HEK293 (cell line): ENCODE data around the gene MIB2.

ENCODE experiments used
- CTCF ChIA-PET: fragments of 350-600 bp; formaldehyde crosslinking; extraction: SDS; loops from one replicate; lab custom pipeline; 2021; ENCODE audit warnings: antibody characterized with exemption; lab: Yijun Ruan, JAX
- POLR2A ChIA-PET: fragments of 300-600 bp; formaldehyde crosslinking; extraction: SDS; loops from one replicate; lab custom pipeline; 2020; ENCODE audit warnings: antibody characterized with exemption, inconsistent platforms; lab: Yijun Ruan, JAX
- H3K27ac ChIP-seq: fragments of 200-500 bp; sonication (Bioruptor generic); 2 replicates; pipeline ENCODE4 v1.5.1; 2014; ENCODE audit warnings: low read depth, low read length, control low read depth, inconsistent platforms; ENCODE audit errors: extremely low read depth
- H3K36me3 ChIP-seq, 2 experiments: fragments of 200-500 bp in 1 of 2; sonication (Bioruptor generic) in 1 of 2; 1 replicate in 1 of 2; 2 replicates in 1 of 2; pipeline ENCODE4 v1.5.1; 2014 to 2017; ENCODE audit warnings: inconsistent platforms in 2 of 2, low read length in 2 of 2; ENCODE audit not compliant: control insufficient read depth in 2 of 2, insufficient read depth in 1 of 2
- H3K4me1 ChIP-seq: fragments of 200-500 bp; sonication (Bioruptor generic); 2 replicates; pipeline ENCODE4 v1.5.1; 2014; ENCODE audit warnings: mild to moderate bottlenecking, low read length, inconsistent platforms; ENCODE audit not compliant: control insufficient read depth, insufficient read depth
- H3K4me3 ChIP-seq: 2 replicates; pipeline ENCODE4 v1.5.1; 2011; ENCODE audit warnings: low read depth, mild to moderate bottlenecking, control low read depth, low read length, moderate library complexity
- H3K9me3 ChIP-seq: fragments of 200-500 bp; sonication (Bioruptor generic); 2 replicates; pipeline ENCODE4 v1.5.1; 2014; ENCODE audit warnings: low read depth, low read length, inconsistent platforms; ENCODE audit not compliant: control insufficient read depth, insufficient read depth
- BCL11A ChIP-seq: fragments of 450-650 bp; formaldehyde crosslinking; IDR thresholded peaks from 2 replicates; pipeline ENCODE4 v1.5.1; 2016; ENCODE audit warnings: low read depth, missing biosample characterization, missing genetic modification characterization
- BCL11B ChIP-seq: fragments of 450-650 bp; formaldehyde crosslinking; IDR thresholded peaks from 2 replicates; pipeline ENCODE4 v1.5.1; 2016; ENCODE audit warnings: low read depth, missing biosample characterization, missing genetic modification characterization
- GLIS2 ChIP-seq: fragments of 450-650 bp; formaldehyde crosslinking; IDR thresholded peaks from 2 replicates; pipeline ENCODE4 v1.5.1; 2016; ENCODE audit warnings: missing biosample characterization, missing genetic modification characterization
- PRDM6 ChIP-seq: fragments of 450-650 bp; formaldehyde crosslinking; IDR thresholded peaks from 2 replicates; pipeline ENCODE4 v1.5.1; 2017; ENCODE audit warnings: missing biosample characterization, missing genetic modification characterization
- ZFP41 ChIP-seq: fragments of 450-650 bp; formaldehyde crosslinking; IDR thresholded peaks from 2 replicates; pipeline ENCODE4 v1.5.1; 2016; ENCODE audit warnings: missing biosample characterization, missing genetic modification characterization, borderline replicate concordance
- ZNF132 ChIP-seq: fragments of 450-650 bp; formaldehyde crosslinking; IDR thresholded peaks from 2 replicates; pipeline ENCODE4 v1.5.1; 2017; ENCODE audit warnings: missing biosample characterization, missing genetic modification characterization, borderline replicate concordance
- ZNF155 ChIP-seq: fragments of 450-650 bp; formaldehyde crosslinking; IDR thresholded peaks from 2 replicates; pipeline ENCODE4 v1.5.1; 2016; ENCODE audit warnings: missing biosample characterization, missing genetic modification characterization
- ZNF324 ChIP-seq: fragments of 450-650 bp; formaldehyde crosslinking; IDR thresholded peaks from 2 replicates; pipeline ENCODE4 v1.5.1; 2016; ENCODE audit warnings: missing biosample characterization, missing genetic modification characterization
- ZNF341 ChIP-seq: fragments of 450-650 bp; formaldehyde crosslinking; IDR thresholded peaks from 2 replicates; pipeline ENCODE4; 2016; ENCODE audit warnings: low read depth, missing biosample characterization, missing genetic modification characterization
- ZNF530 ChIP-seq: fragments of 450-650 bp; formaldehyde crosslinking; IDR thresholded peaks from 2 replicates; pipeline ENCODE4 v1.5.1; 2016; ENCODE audit warnings: low read depth, missing biosample characterization, missing genetic modification characterization
- ZNF596 ChIP-seq: fragments of 450-650 bp; IDR thresholded peaks from 2 replicates; pipeline ENCODE4 v1.5.0; 2018; ENCODE audit warnings: missing biosample characterization, mild to moderate bottlenecking, missing genetic modification characterization, moderate library complexity
- ZNF660 ChIP-seq: fragments of 450-650 bp; IDR thresholded peaks from 2 replicates; pipeline ENCODE4 v1.5.1; 2018; ENCODE audit warnings: missing biosample characterization, mild to moderate bottlenecking, missing genetic modification characterization
- ZNF692 ChIP-seq: fragments of 450-650 bp; formaldehyde crosslinking; IDR thresholded peaks from 2 replicates; pipeline ENCODE4 v1.5.1; 2016; ENCODE audit warnings: missing biosample characterization, missing genetic modification characterization
- ZNF830 ChIP-seq: fragments of 450-650 bp; IDR thresholded peaks from 2 replicates; pipeline ENCODE4 v1.5.0; 2018; ENCODE audit warnings: missing biosample characterization, missing genetic modification characterization, low read depth, mild to moderate bottlenecking, moderate library complexity
- TF ChIP-seq, protein P1 (sequence below): fragments of 450-650 bp; formaldehyde crosslinking; IDR thresholded peaks from 2 replicates; pipeline ENCODE4 v1.5.1; 2017; ENCODE audit warnings: missing biosample characterization, mild to moderate bottlenecking, missing genetic modification characterization, moderate library complexity
- TF ChIP-seq, protein P2 (sequence below): fragments of 450-650 bp; formaldehyde crosslinking; IDR thresholded peaks from 2 replicates; pipeline ENCODE4 v1.5.1; 2016; ENCODE audit warnings: missing biosample characterization, missing genetic modification characterization

Gene MIB2

DNA sequence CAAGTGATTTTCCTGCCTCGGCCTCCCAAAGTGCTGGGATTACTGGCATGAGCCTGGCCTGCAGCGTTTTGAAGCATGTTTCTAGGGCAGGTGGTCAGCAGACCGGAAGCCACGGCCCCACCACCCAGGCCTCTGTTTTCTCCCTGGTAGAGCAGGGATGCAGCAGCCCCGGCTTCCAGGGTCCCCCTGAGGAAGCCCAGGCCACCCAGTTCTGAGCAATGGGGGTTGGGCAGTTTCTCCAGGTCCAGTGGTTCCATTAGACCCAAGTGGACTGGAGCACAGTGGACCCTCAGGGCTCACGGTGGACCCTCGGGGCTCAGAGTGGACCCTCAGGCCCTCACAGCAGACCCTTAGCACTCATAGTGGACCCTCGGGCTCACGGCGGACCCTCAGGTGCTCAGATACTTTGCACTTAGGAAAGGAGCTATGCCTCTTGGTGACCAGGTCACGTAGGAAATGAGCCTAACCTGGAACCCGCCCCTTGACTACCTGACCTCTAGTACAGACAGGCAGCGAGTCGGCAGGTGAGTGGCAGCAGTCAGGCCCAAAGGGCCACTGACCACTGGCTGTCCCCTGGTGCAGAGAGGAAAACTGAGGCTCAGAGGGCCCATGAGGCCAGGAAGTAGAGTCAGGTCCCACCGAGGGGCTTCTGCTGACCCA lies 10.8 kb upstream of the MIB2 start:
- CTCF ChIA-PET = no interaction called here

GRCh38 chr1:1605034-1605591 lies 10.2 kb upstream of the MIB2 start:
- TF ChIP-seq, protein P1, sequence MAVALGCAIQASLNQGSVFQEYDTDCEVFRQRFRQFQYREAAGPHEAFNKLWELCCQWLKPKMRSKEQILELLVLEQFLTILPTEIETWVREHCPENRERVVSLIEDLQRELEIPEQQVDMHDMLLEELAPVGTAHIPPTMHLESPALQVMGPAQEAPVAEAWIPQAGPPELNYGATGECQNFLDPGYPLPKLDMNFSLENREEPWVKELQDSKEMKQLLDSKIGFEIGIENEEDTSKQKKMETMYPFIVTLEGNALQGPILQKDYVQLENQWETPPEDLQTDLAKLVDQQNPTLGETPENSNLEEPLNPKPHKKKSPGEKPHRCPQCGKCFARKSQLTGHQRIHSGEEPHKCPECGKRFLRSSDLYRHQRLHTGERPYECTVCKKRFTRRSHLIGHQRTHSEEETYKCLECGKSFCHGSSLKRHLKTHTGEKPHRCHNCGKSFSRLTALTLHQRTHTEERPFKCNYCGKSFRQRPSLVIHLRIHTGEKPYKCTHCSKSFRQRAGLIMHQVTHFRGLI (tag by site-specific recombination) = no peak
- TF ChIP-seq GLIS2 (tag by site-specific recombination) (peak; percentile 33; the same call in 1 of the 2 replicates), BCL11B (tag by site-specific recombination) (0 out of 2 replicates have a peak, but pooled peaks have one; percentile 20), BCL11A (tag by site-specific recombination) (peak; percentile 16; the same call in 1 of the 2 replicates)
- TF ChIP-seq, protein P2, sequence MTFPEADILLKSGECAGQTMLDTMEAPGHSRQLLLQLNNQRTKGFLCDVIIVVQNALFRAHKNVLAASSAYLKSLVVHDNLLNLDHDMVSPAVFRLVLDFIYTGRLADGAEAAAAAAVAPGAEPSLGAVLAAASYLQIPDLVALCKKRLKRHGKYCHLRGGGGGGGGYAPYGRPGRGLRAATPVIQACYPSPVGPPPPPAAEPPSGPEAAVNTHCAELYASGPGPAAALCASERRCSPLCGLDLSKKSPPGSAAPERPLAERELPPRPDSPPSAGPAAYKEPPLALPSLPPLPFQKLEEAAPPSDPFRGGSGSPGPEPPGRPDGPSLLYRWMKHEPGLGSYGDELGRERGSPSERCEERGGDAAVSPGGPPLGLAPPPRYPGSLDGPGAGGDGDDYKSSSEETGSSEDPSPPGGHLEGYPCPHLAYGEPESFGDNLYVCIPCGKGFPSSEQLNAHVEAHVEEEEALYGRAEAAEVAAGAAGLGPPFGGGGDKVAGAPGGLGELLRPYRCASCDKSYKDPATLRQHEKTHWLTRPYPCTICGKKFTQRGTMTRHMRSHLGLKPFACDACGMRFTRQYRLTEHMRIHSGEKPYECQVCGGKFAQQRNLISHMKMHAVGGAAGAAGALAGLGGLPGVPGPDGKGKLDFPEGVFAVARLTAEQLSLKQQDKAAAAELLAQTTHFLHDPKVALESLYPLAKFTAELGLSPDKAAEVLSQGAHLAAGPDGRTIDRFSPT = 0 out of 2 replicates have a peak, but pooled peaks have one; percentile 37
- Histone ChIP-seq H3K36me3 (no peaks in the 10 kb centered on the region), H3K4me1 (no peaks in the 10 kb centered on the region; the same call in 1 of the 2 replicates), H3K27ac (no peak overlapping the region), H3K4me3 (no peak overlapping the region), H3K9me3 (no peaks in the 10 kb centered on the region)
- CTCF ChIA-PET = no interaction called here
- POLR2A ChIA-PET = no interaction called here

More for the DNA sequence above, 10.8 kb upstream of the MIB2 start:
- TF ChIP-seq ZNF692 (tag by site-specific recombination) = no peak
- TF ChIP-seq ZNF530 (tag by site-specific recombination) = no peak
- no peak for TF ChIP-seq ZNF155
- TF ChIP-seq ZNF132 (tag by site-specific recombination) = no peak
- TF ChIP-seq ZNF830 (tag by site-specific recombination) = no peak
- no peak for TF ChIP-seq ZNF596 (tag by site-specific recombination)
- TF ChIP-seq ZNF341 = no peak
- TF ChIP-seq PRDM6 = no peak
- TF ChIP-seq ZNF324 (tag by site-specific recombination) = no peak
- TF ChIP-seq ZNF660 (tag by site-specific recombination) = no peak
- TF ChIP-seq ZFP41 (tag by site-specific recombination) = no peak
- H3K4me3 ChIP-seq = no peak overlapping the region
- POLR2A ChIA-PET = interaction anchor here (1.5 kb wide), 1 partner anchor 24 kb away, joined by 3 read pairs; no protein-coding TSS in a partner anchor
- H3K27ac ChIP-seq = no peak overlapping the region
- no peaks in the 10 kb centered on the region for H3K9me3 ChIP-seq
- H3K4me1 ChIP-seq = no peaks in the 10 kb centered on the region; the same call in 1 of the 2 replicates
- no peaks in the 10 kb centered on the region for H3K36me3 ChIP-seq
